HTERT RPE-1 (cell line): ENCODE measurements around the gene NOTCH1.

Experiments used
- in situ Hi-C: fragments of 300-500 bp; cut with MboI; formaldehyde crosslinking; loops from 4 replicates; pipeline ENCODE4 v1.14.3; 2020; ENCODE audit warnings: low sequenced_read_pairs

NOTCH1 gene

GRCh38 chr9:136546697-136547501, 1.1 kb upstream of the NOTCH1 start:
- in situ Hi-C loops: no loop called here

GRCh38 chr9:136545692-136545964, 220 bp downstream of the NOTCH1 start:
- in situ Hi-C loops: no loop called here

DNA sequence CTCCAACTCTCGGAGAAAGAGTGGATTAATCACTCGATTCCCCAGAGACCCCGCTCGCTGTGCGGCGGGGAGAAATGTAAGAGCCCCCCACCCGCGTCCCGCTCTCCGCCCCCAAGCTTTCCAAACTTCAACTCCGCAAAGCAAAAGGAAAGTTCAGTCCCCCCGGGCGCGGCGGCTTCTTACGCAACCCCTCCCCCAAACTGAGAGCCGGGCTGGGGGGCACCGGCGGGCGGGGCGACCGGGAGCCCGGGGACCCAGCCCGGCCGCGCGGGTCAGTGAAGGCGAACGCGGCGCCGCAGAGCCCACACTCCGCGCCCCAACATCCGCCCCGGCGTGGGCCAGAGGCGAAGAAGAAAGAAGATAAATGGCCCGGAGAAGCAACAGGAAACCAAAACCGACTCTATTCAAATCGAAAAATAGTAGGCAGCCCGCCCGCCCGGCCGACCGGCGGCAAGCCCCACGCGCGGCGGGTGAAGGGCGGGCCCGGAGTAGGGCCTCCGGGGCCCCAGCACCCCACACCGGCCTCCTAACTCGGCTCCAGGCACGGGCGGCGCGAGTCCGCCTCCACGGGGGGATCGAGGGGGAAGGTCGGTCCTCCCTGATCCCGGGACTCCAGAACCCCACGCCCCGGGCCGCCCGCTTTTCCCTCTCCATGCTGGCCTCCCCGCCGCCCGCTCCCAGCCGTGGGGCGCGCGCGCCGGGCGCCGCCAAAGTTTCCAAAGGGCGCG, 720 bp downstream of the NOTCH1 start:
- in situ Hi-C loops: no loop called here

- in situ Hi-C loops: no loop called here
Observed at GRCh38 chr9:136544548-136544963, 1.3 kb downstream of the NOTCH1 start.

GRCh38 chr9:136543830-136544547, 1.9 kb downstream of the NOTCH1 start:
- in situ Hi-C loops: no loop called here

GRCh38 chr9:136543280-136543679, 2.6 kb downstream of the NOTCH1 start:
- in situ Hi-C loops: no loop called here

- in situ Hi-C loops: no loop called here
Observed at GRCh38 chr9:136542241-136543040, 3.4 kb downstream of the NOTCH1 start.

DNA sequence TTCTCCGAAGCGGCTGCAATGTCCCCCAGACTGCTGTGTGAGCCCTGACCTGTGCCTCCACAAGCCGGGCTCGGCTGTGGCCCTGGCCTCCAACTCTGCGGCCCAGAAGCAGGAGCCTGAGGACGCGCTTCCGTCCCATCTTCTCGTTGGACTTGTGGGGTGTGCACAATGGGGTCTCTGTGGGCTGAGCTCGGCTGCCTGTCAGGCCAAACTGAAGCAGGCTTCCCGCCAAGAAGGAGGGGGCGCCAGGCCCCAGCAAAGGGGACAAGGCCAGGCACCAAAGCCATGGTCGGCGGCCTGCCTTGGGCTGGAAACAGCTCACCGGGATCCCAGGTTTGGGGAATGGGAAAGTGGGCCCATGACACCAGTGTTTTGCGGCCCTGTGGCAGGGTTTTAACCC, 4.1 kb downstream of the NOTCH1 start:
- in situ Hi-C loops: no loop called here

GRCh38 chr9:136541179-136541578, 4.7 kb downstream of the NOTCH1 start:
- in situ Hi-C loops: no loop called here

GRCh38 chr9:136539427-136540421, 6.1 kb downstream of the NOTCH1 start:
- in situ Hi-C loops: no loop called here

DNA sequence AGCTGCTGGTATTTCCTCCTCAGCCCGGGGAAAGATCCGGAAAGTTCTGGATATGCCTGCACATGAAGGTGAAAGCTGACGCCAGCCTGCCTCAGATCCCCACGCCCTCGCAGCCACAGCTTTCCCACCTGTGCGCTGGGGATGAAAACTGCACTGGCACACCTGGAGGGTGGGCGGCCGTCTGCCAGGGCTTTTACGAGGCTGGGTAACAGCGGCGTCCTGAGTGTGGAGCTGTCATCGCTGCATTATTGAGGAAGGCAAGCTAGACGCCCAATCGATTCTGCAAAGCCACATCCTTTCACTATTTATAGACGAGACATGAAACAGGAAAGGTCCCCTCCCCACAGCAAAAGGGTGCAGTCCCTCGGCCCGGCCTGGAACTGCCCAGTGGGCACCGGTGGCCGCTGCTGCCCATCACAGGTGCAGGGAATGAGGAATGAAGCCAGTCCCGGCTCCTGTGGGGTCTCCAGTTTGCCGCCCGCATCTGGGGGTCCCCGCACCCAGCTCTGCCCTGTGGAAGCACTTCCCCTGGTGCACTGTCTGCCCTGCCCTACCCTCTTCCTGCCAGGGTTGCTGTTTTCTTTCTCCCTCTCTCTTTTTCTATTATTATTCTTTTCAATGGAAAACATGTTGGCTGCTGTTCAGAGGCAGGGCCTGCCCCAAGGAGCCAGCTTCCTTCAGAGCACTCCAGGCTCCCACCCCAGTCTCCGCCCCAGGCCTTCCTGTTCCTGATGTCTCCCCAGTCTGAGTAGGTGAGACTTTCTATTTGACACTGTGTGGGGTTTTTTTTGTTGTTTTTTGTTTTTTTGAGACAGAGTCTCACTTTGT, 7.0 kb downstream of the NOTCH1 start:
- in situ Hi-C loops: no loop called here

DNA sequence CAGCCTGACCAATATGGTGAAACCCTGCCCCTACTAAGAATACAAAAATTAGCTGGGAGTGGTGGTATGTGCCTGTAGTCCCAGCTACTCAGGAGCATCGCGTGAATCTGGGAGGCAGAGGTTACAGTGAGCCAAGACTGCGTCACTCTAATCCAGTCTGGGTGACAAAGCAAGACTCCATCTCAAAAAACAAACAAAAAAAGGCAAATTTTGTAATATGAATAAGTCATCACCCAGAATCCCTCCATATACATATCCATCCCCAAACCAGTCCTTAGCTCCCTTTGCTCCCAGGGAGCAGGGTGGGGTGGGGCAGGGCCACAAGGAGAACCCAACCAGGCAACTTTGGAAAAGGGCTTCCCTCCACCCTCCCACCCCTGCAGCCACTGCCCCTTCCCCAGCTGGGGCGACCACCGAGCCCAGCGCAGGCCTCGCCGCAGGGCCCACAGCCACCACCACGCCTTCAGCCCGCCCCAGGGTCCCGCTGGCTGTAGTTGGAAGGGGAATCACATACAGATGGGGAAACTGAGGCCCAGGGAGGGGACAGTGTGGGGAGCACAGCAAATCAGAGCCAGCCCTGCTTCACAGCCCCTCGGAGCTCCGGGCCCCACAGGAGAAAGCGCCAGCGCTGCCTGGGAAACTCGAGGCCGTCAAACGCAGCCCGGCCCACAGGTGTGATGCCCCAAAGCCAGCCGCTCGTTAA, 7.8 kb downstream of the NOTCH1 start:
- in situ Hi-C loops: no loop called here

DNA sequence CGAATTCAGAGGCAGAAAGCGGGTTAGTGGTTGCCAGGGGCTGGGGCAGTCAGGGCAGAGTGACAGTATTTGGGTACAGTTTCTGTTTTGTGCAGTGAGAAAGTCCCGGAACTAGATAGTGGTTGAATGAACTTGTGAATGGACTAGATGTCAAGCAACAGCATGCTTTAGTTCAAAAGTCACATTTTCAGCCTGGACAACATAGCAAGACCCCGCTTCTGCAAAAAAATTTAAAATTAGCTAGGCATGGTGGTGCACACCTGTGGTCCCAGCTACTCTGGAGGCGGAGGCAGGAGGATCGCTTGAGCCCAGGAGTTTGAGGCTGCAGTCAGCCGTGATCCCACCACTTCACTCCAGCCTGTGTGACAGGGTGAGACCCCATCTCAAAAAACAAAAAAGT, 8.4 kb downstream of the NOTCH1 start:
- in situ Hi-C loops: no loop called here

GRCh38 chr9:136536721-136537241, 9.1 kb downstream of the NOTCH1 start:
- in situ Hi-C loops: no loop called here

GRCh38 chr9:136536051-136536720, 9.7 kb downstream of the NOTCH1 start:
- in situ Hi-C loops: no loop called here

DNA sequence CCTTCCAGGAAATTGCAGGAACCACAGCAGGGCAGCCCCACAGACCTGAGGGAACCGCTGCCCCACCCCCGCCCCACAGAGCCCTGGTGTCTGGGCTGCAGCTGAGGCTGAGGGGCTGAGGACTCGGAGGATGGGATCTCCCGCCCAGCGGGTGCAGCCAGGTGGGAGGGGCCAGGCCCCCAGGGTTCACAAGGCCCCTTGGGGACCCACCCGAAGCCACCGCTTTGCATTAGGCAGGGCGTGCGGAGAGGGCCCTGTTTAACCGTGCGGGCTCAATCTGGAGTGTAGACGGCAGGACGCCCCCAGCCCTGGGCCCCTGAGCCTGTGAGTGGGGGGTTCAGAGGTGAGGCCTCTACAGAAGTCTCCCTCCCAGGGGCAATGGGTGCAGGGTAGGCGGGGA, 10.8 kb downstream of the NOTCH1 start:
- in situ Hi-C loops: no loop called here

GRCh38 chr9:136534366-136534765, 11.5 kb downstream of the NOTCH1 start:
- in situ Hi-C loops: no loop called here

DNA sequence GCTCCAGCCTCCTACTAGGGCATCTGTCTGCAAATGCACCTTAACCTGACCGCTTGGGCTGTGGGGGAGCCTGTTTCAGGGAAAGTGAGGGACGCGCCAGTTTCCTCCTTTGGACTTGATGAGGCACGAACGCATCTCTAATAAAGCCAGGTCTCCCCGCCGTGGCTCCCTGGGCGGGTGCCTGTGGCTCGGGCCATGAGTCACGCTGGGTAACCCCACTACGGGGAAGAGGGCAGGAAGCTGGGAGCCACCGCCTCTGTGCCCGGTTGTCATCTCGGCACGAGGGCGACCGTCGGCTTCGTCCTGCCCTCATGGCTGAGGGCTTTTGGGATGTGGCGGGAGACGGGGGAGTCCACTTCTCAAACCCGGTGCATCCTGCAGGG, 12.1 kb downstream of the NOTCH1 start:
- in situ Hi-C loops: no loop called here
